Thymus (tissue), 11 donors: ENCODE results near the gene FAM13C. TPM values are rescaled to one million over a fixed set of nuclear protein-coding genes. Genes with fewer than 3 reads are reported as not detected.

Source experiments
- DNase-seq, 9 donors: peaks; one replicate each; pipeline ENCODE4 v3.0.0-alpha.2; 2013; ENCODE audit warnings: low spot score in 9 of 9, low read depth in 6 of 9, missing footprints in 1 of 9
- H3K27ac ChIP-seq, 2 donors: one replicate each; pipeline ENCODE4 v1.5.1; 2013; ENCODE audit warnings: control low read depth in 1 of 2, low read depth in 1 of 2, low read length in 1 of 2, mild to moderate bottlenecking in 1 of 2, moderate library complexity in 1 of 2
- H3K27me3 ChIP-seq, 2 donors: one replicate each; pipeline ENCODE4 v1.5.1; 2013; ENCODE audit warnings: low read length in 1 of 2; ENCODE audit not compliant: control insufficient read depth in 2 of 2, insufficient read depth in 1 of 2
- H3K36me3 ChIP-seq, 2 donors: one replicate each; pipeline ENCODE4 v1.5.1; 2013; ENCODE audit warnings: low read length in 1 of 2, mild to moderate bottlenecking in 1 of 2, moderate library complexity in 1 of 2; ENCODE audit not compliant: control insufficient read depth in 2 of 2, insufficient read depth in 2 of 2
- H3K4me1 ChIP-seq, 2 donors: one replicate each; pipeline ENCODE4 v1.5.1; 2013; ENCODE audit warnings: low read length in 2 of 2; ENCODE audit not compliant: control insufficient read depth in 2 of 2, insufficient read depth in 2 of 2
- H3K4me3 ChIP-seq, 2 donors: one replicate each; pipeline ENCODE4 v1.5.1; 2013; ENCODE audit warnings: low read length in 2 of 2, control low read depth in 1 of 2, mild to moderate bottlenecking in 1 of 2
- H3K9me3 ChIP-seq, 2 donors: one replicate each; pipeline ENCODE4 v1.5.1; 2013; ENCODE audit warnings: low read length in 1 of 2, mild to moderate bottlenecking in 1 of 2; ENCODE audit not compliant: control insufficient read depth in 2 of 2, insufficient read depth in 1 of 2
- WGBS: extraction: QIAGEN DNeasy Blood & Tissue Kit; methylation state at CpG from one replicate; pipeline ENCODE4 v1.1.7; 2013; 5-methylcytosine and 5-hydroxymethylcytosine counted together
- polyA plus RNA-seq: library from polyadenylated mRNA; stranded (reverse); fragments of 200-250 nt; gene quantifications from one replicate; pipeline ENCODE4 v1.2.3, GENCODE V29; 2013
- total RNA-seq: library from RNA; stranded (reverse); fragments of 120-200 nt; gene quantifications from one replicate; pipeline ENCODE4 v1.2.4, GENCODE V29; 2013
- donor health status: healthy.

Gene FAM13C
- total and polyA plus RNA-seq, 2 donors, result 3.7 to 3.9 TPM

GRCh38 chr10:59350558-59350957, 11.8 kb downstream of the FAM13C start:
- Histone ChIP-seq H3K27me3 (no peaks in the 10 kb centered on the region), H3K4me3 (no peak overlapping the region), H3K27ac (no peak overlapping the region), H3K4me1 (no peaks in the 10 kb centered on the region), H3K9me3 (no peaks in the 10 kb centered on the region), H3K36me3 (no peaks in the 10 kb centered on the region)
- 97% methylated on average over 2 of the region's 2 CpGs for WGBS
- DNase-seq, result no peak

DNA sequence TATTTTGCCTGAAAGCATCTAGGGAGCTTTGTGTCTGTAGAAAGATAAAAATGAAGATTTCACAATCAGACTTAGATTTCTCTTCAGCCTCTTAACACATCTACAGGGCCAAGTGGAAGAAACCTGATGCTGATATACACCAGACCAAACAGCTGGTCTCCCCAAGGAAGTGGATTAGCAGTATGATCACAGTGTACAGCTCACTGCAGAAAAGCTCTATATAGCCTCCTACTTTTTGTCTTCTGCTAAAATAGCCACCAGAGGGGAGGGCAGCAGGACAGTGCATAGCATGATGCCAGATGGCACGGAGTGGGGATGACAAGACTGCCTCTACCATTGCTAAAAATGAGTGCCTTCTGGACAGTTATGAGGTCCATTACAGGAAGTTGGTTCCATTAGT, 16.0 kb downstream of the FAM13C start:
- Histone ChIP-seq H3K4me3 (no peak overlapping the region), H3K27me3 (no peaks in the 10 kb centered on the region), H3K36me3 (no peaks in the 10 kb centered on the region), H3K9me3 (no peaks in the 10 kb centered on the region), H3K4me1 (no peaks in the 10 kb centered on the region), H3K27ac (no peak overlapping the region)
- whole genome bisulfite sequencing, result 90% methylated on average over 1 of the region's 1 CpG
- no peak for DNase-seq

GRCh38 chr10:59342723-59343122, 19.6 kb downstream of the FAM13C start:
- Histone ChIP-seq H3K4me3 (no peak overlapping the region), H3K27ac (no peak overlapping the region), H3K27me3 (no peaks in the 10 kb centered on the region), H3K4me1 (no peaks in the 10 kb centered on the region), H3K9me3 (no peaks in the 10 kb centered on the region), H3K36me3 (no peaks in the 10 kb centered on the region)
- no peak for DNase-seq
- 97% methylated on average over 1 of the region's 1 CpG for WGBS

- H3K36me3 ChIP-seq, result no peaks in the 10 kb centered on the region
- H3K9me3 ChIP-seq, result no peaks in the 10 kb centered on the region
- H3K27ac ChIP-seq, result no peak overlapping the region
- no peaks in the 10 kb centered on the region for H3K27me3 ChIP-seq
- H3K4me1 ChIP-seq, result no peaks in the 10 kb centered on the region
- no peak overlapping the region for H3K4me3 ChIP-seq
- no peak for DNase-seq
- 92% methylated on average over 1 of the region's 1 CpG for WGBS
These were observed 20.3 kb downstream of the FAM13C start for GRCh38 chr10:59342000-59342399.

- no peaks in the 10 kb centered on the region for H3K9me3 ChIP-seq
- H3K27ac ChIP-seq, result no peak overlapping the region
- no peak overlapping the region for H3K4me3 ChIP-seq
- WGBS, result 92% methylated on average over 1 of the region's 1 CpG
- H3K36me3 ChIP-seq, result no peaks in the 10 kb centered on the region
- no peaks in the 10 kb centered on the region for H3K4me1 ChIP-seq
- H3K27me3 ChIP-seq, result no peaks in the 10 kb centered on the region
- DNase-seq, result no peak
These were observed 22.1 kb downstream of the FAM13C start for GRCh38 chr10:59340285-59340684.

DNA sequence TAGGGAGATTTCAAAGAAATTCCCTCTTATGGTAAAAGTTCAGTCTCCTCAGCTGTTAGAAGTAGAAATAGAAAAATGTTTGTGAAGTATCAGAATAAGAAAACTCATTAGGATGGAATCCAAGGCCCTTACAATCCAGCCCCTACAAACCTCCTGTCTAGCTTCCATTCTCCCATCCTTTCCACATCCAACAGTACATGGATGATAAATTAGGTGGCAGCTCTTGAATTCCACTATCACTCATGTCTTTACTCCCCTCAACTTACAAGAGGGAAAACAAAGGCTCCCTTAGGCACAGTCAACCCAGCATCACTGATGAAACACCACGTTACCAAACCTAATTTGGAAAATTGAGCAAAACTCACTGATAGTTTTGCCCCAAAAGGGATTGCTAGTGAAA, 23.0 kb downstream of the FAM13C start:
- Histone ChIP-seq H3K36me3 (no peaks in the 10 kb centered on the region), H3K27me3 (no peaks in the 10 kb centered on the region), H3K4me1 (no peaks in the 10 kb centered on the region), H3K4me3 (no peak overlapping the region), H3K27ac (no peak overlapping the region), H3K9me3 (no peaks in the 10 kb centered on the region)
- WGBS, result 84% methylated on average over 1 of the region's 1 CpG
- DNase-seq, result no peak

DNA sequence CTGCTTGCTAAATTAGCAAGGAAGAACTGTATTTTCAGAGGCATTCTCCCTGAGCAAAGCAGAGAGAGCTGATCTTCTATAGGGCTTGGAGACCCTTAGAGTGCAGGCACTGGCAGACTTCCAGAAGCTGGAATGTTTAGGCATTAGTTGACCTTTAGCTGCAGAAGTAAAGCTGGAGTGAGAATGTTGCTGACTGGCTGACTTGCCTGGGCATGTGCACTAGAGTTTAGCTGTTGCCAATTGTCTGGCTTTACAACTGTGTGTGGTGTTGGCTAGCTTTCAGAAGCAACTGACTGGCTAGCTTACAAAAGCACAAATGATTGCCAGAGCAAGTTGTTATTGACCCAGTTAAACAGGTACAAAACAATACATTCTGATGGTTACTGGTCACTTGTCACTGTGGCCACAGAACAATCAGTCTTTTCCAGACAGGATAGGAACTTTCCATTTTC, 25.1 kb downstream of the FAM13C start:
- Histone ChIP-seq H3K36me3 (no peaks in the 10 kb centered on the region), H3K4me3 (no peak overlapping the region), H3K4me1 (no peaks in the 10 kb centered on the region), H3K27ac (no peak overlapping the region), H3K9me3 (no peaks in the 10 kb centered on the region), H3K27me3 (no peaks in the 10 kb centered on the region)
- DNase-seq, result no peak

DNA sequence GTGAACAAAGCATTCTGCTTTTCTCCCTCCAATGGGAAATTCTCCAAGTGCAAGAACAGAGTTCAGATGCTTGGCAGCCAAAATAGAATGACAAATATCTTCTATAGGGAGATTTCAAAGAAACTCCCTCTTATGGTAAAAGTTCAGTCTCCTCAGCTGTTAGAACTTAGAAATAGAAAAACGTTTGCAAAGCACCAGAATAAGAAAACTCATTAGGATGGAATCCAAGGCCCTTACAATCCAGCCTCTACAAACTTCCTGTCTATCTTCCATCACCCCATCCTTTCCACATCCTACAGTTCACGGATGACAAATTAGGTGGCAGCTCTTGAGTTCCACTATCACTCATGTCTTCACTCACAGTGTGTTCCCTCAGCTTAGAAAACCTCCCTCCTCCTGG, 25.7 kb downstream of the FAM13C start:
- H3K4me3 ChIP-seq, result no peak overlapping the region
- DNase-seq, result no peak
- no peaks in the 10 kb centered on the region for H3K4me1 ChIP-seq
- WGBS, result 63% methylated on average over 2 of the region's 2 CpGs
- H3K27ac ChIP-seq, result peak overlapping the region in 1 of 2 donors; percentile 24
- H3K9me3 ChIP-seq, result no peaks in the 10 kb centered on the region
- no peaks in the 10 kb centered on the region for H3K36me3 ChIP-seq
- no peaks in the 10 kb centered on the region for H3K27me3 ChIP-seq

GRCh38 chr10:59335497-59335896, 26.9 kb downstream of the FAM13C start:
- H3K4me3 ChIP-seq, result no peak overlapping the region
- no peak overlapping the region for H3K27ac ChIP-seq
- DNase-seq, result no peak
- no peaks in the 10 kb centered on the region for H3K27me3 ChIP-seq
- no peaks in the 10 kb centered on the region for H3K4me1 ChIP-seq
- H3K9me3 ChIP-seq, result no peaks in the 10 kb centered on the region
- no peaks in the 10 kb centered on the region for H3K36me3 ChIP-seq
- WGBS, result 94% methylated on average over 2 of the region's 2 CpGs

GRCh38 chr10:59333701-59334100, 28.6 kb downstream of the FAM13C start:
- Histone ChIP-seq H3K9me3 (no peaks in the 10 kb centered on the region), H3K27me3 (no peaks in the 10 kb centered on the region), H3K27ac (no peak overlapping the region), H3K36me3 (no peaks in the 10 kb centered on the region), H3K4me3 (no peak overlapping the region), H3K4me1 (no peaks in the 10 kb centered on the region)
- 94% methylated on average over 1 of the region's 1 CpG for WGBS
- no peak for DNase-seq
